CD4-positive, alpha-beta T cell (primary cell): ENCODE measurements around the gene EHF. TPM values are rescaled to one million over a fixed set of nuclear protein-coding genes. Genes with fewer than 3 reads are reported as not detected.

ENCODE experiments used
- ATAC-seq: fragments of 200-7000 bp; cut with Tn5 transposase; one replicate; pipeline ENCODE4 v1.10.0; 2022; ENCODE audit warnings: mild to moderate bottlenecking; ENCODE audit not compliant: poor library complexity
- CTCF ChIA-PET: fragments of 350-600 bp; sonication (Branson Sonifier 250); formaldehyde crosslinking; loops from one replicate; lab custom pipeline; 2021; ENCODE audit warnings: antibody characterized with exemption, inconsistent platforms; lab: Charles Lee
- POLR2A ChIA-PET: fragments of 350-600 bp; sonication (Branson Sonifier 250); formaldehyde crosslinking; loops from one replicate; lab custom pipeline; 2021; ENCODE audit warnings: antibody characterized with exemption, inconsistent platforms; lab: Charles Lee
- DNase-seq, 14 experiments: peaks; one replicate each; pipeline ENCODE4 v3.0.0-alpha.2; 2013 to 2020; ENCODE audit warnings: mixed read lengths in 2 of 14
- H3K27ac ChIP-seq, 2 donors: one replicate each; pipeline versions ENCODE4 v1.5.1 to v1.7.0; 2013; ENCODE audit warnings: low read length in 2 of 2, low read depth in 1 of 2, mild to moderate bottlenecking in 1 of 2
- H3K27me3 ChIP-seq, 2 experiments: 1 replicate in 1 of 2; 2 replicates in 1 of 2; pipeline versions ENCODE4 v1.6.1 to v1.7.0; 2013; ENCODE audit warnings: low read length in 2 of 2, control low read depth in 1 of 2, mild to moderate bottlenecking in 1 of 2, moderate library complexity in 1 of 2; ENCODE audit not compliant: insufficient read depth in 2 of 2, control insufficient read depth in 1 of 2
- H3K36me3 ChIP-seq: one replicate; pipeline ENCODE4 v1.6.1; 2013; ENCODE audit warnings: low read length, control low read depth; ENCODE audit not compliant: insufficient read depth
- H3K4me1 ChIP-seq: one replicate; pipeline ENCODE4 v1.6.1; 2013; ENCODE audit warnings: low read length, control low read depth; ENCODE audit not compliant: insufficient read depth
- H3K4me3 ChIP-seq: one replicate; pipeline ENCODE4 v1.5.1; 2013; ENCODE audit warnings: mild to moderate bottlenecking, low read length, moderate library complexity
- H3K9me3 ChIP-seq, 2 experiments: 1 replicate in 1 of 2; 2 replicates in 1 of 2; pipeline versions ENCODE4 v1.6.1 to v1.7.0; 2013; ENCODE audit warnings: low read length in 2 of 2, mild to moderate bottlenecking in 2 of 2, control low read depth in 1 of 2, moderate library complexity in 1 of 2; ENCODE audit not compliant: control insufficient read depth in 1 of 2, insufficient read depth in 1 of 2
- H3K27ac Mint-ChIP-seq: one replicate; pipeline ENCODE4 v1.8.0; 2020; ENCODE audit warnings: mixed read lengths
- H3K27me3 Mint-ChIP-seq: one replicate; pipeline ENCODE4 v1.8.0; 2021; ENCODE audit warnings: mixed read lengths
- H3K36me3 Mint-ChIP-seq: one replicate; pipeline ENCODE4 v1.8.0; 2021; ENCODE audit warnings: low read depth, mixed read lengths
- H3K4me1 Mint-ChIP-seq: one replicate; pipeline ENCODE4 v1.8.0; 2021; ENCODE audit warnings: low read depth, mixed read lengths
- H3K4me3 Mint-ChIP-seq: one replicate; pipeline ENCODE4 v1.8.0; 2020; ENCODE audit warnings: mild to moderate bottlenecking, mixed read lengths
- H3K9me3 Mint-ChIP-seq: one replicate; pipeline ENCODE4 v1.8.0; 2020; ENCODE audit warnings: mixed read lengths
- CTCF ChIP-seq: fragments of 200-600 bp; IDR thresholded peaks from one replicate; pipeline ENCODE4 v1.8.0; 2022; ENCODE audit warnings: antibody characterized with exemption, mild to moderate bottlenecking
- intact Hi-C, 2 experiments: fragments of 100-400 bp; cut with DNase I in 1 of 2; cut with micrococcal nuclease in 1 of 2; formaldehyde crosslinking; loops; one replicate each; pipeline versions ENCODE4 v1.15.1 to v1.9.0; 2023 to 2025; cut with DNase I, micrococcal nuclease
- total RNA-seq, 174 experiments: library from RNA in 2 of 174; stranded (reverse) in 2 of 174; gene quantifications; one replicate each; pipeline ENCODE4 v1.2.3 and lab custom pipeline; 2021 to 2026

The EHF gene
- total RNA-seq, 2 experiments from 2014 or later, result not detected

GRCh38 chr11:34669458-34669857 lies 48.6 kb downstream of the EHF start:
- ChIA-PET CTCF (no interaction called here), POLR2A (no interaction called here)
- no peak overlapping the region for H3K27ac Mint-ChIP-seq
- H3K4me1 Mint-ChIP-seq, result no peaks in the 10 kb centered on the region
- H3K4me3 Mint-ChIP-seq, result no peak overlapping the region
- ATAC-seq, result no peak
- no peak for TF ChIP-seq CTCF
- DNase-seq, result no peak
- H3K27me3 ChIP-seq, result peaks cover 0 to 7% of the 10 kb centered on the region in 2 experiments
- no peak overlapping the region for H3K27ac ChIP-seq
- no peaks in the 10 kb centered on the region for H3K36me3 ChIP-seq
- intact Hi-C loops, result no loop called here
- no peaks in the 10 kb centered on the region for H3K9me3 ChIP-seq
- peaks cover 3% of the 10 kb centered on the region for H3K9me3 Mint-ChIP-seq
- H3K4me3 ChIP-seq, result no peak overlapping the region
- H3K4me1 ChIP-seq, result no peaks in the 10 kb centered on the region
- peaks cover 26% of the 10 kb centered on the region for H3K27me3 Mint-ChIP-seq
- H3K36me3 Mint-ChIP-seq, result no peaks in the 10 kb centered on the region

- peaks cover 0 to 7% of the 10 kb centered on the region in 2 experiments for H3K27me3 ChIP-seq
- ChIA-PET POLR2A (no interaction called here), CTCF (no interaction called here)
- no peak overlapping the region for H3K27ac ChIP-seq
- TF ChIP-seq CTCF, result no peak
- Mint-ChIP-seq H3K4me1 (no peaks in the 10 kb centered on the region), H3K9me3 (peaks cover 4% of the 10 kb centered on the region), H3K4me3 (no peak overlapping the region), H3K27ac (no peak overlapping the region), H3K27me3 (peaks cover 29% of the 10 kb centered on the region), H3K36me3 (no peaks in the 10 kb centered on the region)
- no peaks in the 10 kb centered on the region for H3K4me1 ChIP-seq
- DNase-seq, result no peak
- intact Hi-C loops, result no loop called here
- H3K36me3 ChIP-seq, result no peaks in the 10 kb centered on the region
- H3K4me3 ChIP-seq, result no peak overlapping the region
- no peak for ATAC-seq
- H3K9me3 ChIP-seq, result no peaks in the 10 kb centered on the region
Observed at GRCh38 chr11:34671117-34671516, 50.2 kb downstream of the EHF start.

GRCh38 chr11:34671946-34672345 lies 51.1 kb downstream of the EHF start:
- peaks cover 26% of the 10 kb centered on the region for H3K27me3 Mint-ChIP-seq
- no peaks in the 10 kb centered on the region for H3K9me3 ChIP-seq
- ChIA-PET POLR2A (no interaction called here), CTCF (no interaction called here)
- H3K27ac Mint-ChIP-seq, result no peak overlapping the region
- ATAC-seq (no peak), DNase-seq (no peak)
- peaks cover 4% of the 10 kb centered on the region for H3K9me3 Mint-ChIP-seq
- TF ChIP-seq CTCF, result no peak
- H3K4me1 ChIP-seq, result no peaks in the 10 kb centered on the region
- no peak overlapping the region for H3K27ac ChIP-seq
- no peaks in the 10 kb centered on the region for H3K36me3 Mint-ChIP-seq
- H3K4me1 Mint-ChIP-seq, result no peaks in the 10 kb centered on the region
- peaks cover 0 to 7% of the 10 kb centered on the region in 2 experiments for H3K27me3 ChIP-seq
- intact Hi-C loops, result no loop called here
- H3K4me3 ChIP-seq, result no peak overlapping the region
- no peaks in the 10 kb centered on the region for H3K36me3 ChIP-seq
- H3K4me3 Mint-ChIP-seq, result no peak overlapping the region
